Measurements from ENCODE around the gene AGER. TPM values are rescaled to one million over a fixed set of nuclear protein-coding genes. Genes with fewer than 3 reads are reported as not detected.
"Not testable (repeated sequence)": the region's sequence is repeated elsewhere in the genome, so short reads cannot be mapped to it uniquely, and the experiment has no call there.

AGER gene
- total RNA-seq, 1 experiment from 2014 or later = 14.3 TPM

DNA sequence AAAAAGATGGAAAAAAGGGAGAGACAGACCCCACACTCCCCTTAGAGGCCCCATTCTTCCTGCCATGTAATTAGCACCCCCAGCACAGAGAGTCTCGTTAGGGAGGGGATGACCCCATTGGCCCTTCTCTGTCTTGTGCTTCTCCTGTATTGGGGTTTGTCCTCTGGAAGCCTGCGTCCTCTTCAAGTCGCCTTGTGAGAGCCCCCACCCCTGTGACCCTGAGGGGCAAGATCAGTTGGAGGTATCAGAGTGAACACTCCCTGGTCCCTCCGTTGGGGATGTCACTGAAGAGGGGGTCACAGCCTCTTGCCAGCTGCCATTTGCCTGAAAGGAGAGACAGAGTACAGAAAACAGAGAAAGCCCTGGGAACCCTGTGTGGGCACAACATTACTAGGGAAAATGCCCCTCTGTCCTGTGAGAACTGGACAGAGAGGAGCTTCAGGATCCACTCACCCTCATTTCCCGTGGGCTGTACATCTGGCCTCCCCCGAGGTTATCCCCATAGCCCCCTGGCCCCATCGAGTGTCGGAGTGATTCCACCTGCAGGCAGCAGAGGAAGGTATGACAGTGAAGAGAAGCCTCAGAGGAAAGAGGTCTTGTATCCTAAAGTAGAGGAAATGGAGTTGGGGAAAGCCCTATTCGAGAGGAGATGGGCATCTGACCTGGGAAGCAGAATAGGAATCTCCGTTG, 2.2 kb upstream of the AGER start:
- not testable (repeated sequence) for H3K23me2 ChIP-seq (ENCODE audit: insufficient read length, low read depth, low read length, poor library complexity, severe bottlenecking); H3K23ac ChIP-seq (ENCODE audit: insufficient read length, low read depth, low read length); H3T11ph ChIP-seq (ENCODE audit: low read length); H3K9me3 ChIP-seq (ENCODE audit: control insufficient read depth, low read depth, low read length); H3K4ac ChIP-seq (ENCODE audit: low read depth, low read length); H3K9me3 Mint-ChIP-seq; H3K27me3 Mint-ChIP-seq (ENCODE audit: low read depth); H2BK20ac ChIP-seq (ENCODE audit: low read depth, low read length, poor library complexity, severe bottlenecking); H4K8ac ChIP-seq (replicated peaks; ENCODE audit: insufficient read length, low read depth, low read length); H3K27me3 ChIP-seq (ENCODE audit: insufficient read depth, low read length); H3K9ac ChIP-seq (ENCODE audit: extremely low read depth, insufficient read length, low read length); H2AK5ac ChIP-seq (ENCODE audit: insufficient read length, low read length); H2BK12ac ChIP-seq (ENCODE audit: insufficient read length, low read depth, low read length); H3K79me1 ChIP-seq (ENCODE audit: insufficient read depth, low read depth, low read length, poor library complexity, severe bottlenecking); H3K79me2 ChIP-seq (ENCODE audit: insufficient read depth, low read length); H3K27ac ChIP-seq (ENCODE audit: insufficient read length, low read depth, low read length); H2AFZ ChIP-seq (ENCODE audit: low read length); H4K20me1 ChIP-seq (ENCODE audit: control insufficient read depth, insufficient read depth, insufficient read length); H2BK5ac ChIP-seq (ENCODE audit: insufficient read length, low read length); H3K4me1 ChIP-seq (ENCODE audit: insufficient read depth, low read length); H2BK15ac ChIP-seq (ENCODE audit: low read depth, low read length); H3K18ac ChIP-seq (ENCODE audit: insufficient read length, low read depth, low read length); H3K56ac ChIP-seq (ENCODE audit: insufficient read length, low read depth, low read length); H4K91ac ChIP-seq (ENCODE audit: insufficient read length, low read depth, low read length); DNase-seq; H3K14ac ChIP-seq (ENCODE audit: insufficient read depth, low read length); H2BK120ac ChIP-seq (ENCODE audit: low read depth, low read length, poor library complexity, severe bottlenecking); H4K5ac ChIP-seq (ENCODE audit: insufficient read length, low read depth, low read length); H3K4me2 ChIP-seq (ENCODE audit: insufficient read depth, insufficient read length, low read length)
- Mint-ChIP-seq H3K4me1 (peaks cover 24 to 38% of the 10 kb centered on the region in 2 experiments), H3K36me3 (ENCODE audit: insufficient read depth in 1 of 3, low read depth in 3 of 3) (peaks cover 14 to 62% (median 48%) of the 10 kb centered on the region in 3 experiments; a peak in 6 of 7 replicates), H3K4me3 (peak overlapping the region in 1 of 2 experiments; percentile 56; a peak in 2 of 5 replicates), H3K27ac (peak overlapping the region; percentile 32 to 90 (median 75); a peak in 5 of 7 replicates)
- WGBS (ENCODE audit: extremely low coverage, insufficient read length, low lambda C conversion rate) = no CpG with 5 or more reads among the region's 10 CpGs

DNA sequence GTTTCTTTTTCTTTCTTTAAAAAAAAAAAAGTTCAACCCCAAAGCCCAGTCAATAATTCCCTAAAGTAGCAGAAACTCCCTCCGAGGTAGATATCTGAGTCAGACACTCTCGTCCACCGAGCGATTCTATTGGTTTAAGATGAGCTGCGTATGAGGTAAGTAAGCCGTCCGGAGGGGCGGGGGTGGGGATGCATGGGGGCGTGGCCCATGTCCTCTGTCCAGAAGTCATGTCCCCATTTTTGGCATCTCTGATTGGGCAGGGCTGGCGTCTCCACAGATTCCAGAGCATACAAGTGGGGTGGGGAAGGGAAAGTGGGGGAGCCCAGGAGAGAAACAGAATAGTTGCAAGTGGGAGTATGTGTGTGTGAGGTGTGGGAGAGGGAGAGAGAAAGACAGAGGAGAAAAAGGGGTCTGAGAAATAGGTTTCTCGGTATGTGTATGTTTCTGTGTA, 1.7 kb upstream of the AGER start:
- not testable (repeated sequence) for H4K5ac ChIP-seq (ENCODE audit: insufficient read length, low read depth, low read length); H3K23me2 ChIP-seq (ENCODE audit: insufficient read length, low read depth, low read length, poor library complexity, severe bottlenecking); H3K27ac ChIP-seq (ENCODE audit: insufficient read length, low read depth, low read length); H3K4me2 ChIP-seq (ENCODE audit: insufficient read depth, insufficient read length, low read length); H2BK12ac ChIP-seq (ENCODE audit: insufficient read length, low read depth, low read length); H3K9ac ChIP-seq (ENCODE audit: extremely low read depth, insufficient read length, low read length); H4K20me1 ChIP-seq (ENCODE audit: control insufficient read depth, insufficient read depth, insufficient read length); H4K91ac ChIP-seq (ENCODE audit: insufficient read length, low read depth, low read length); H3K79me2 ChIP-seq (ENCODE audit: insufficient read depth, low read length); H3K4me1 ChIP-seq (ENCODE audit: insufficient read depth, low read length); H2AFZ ChIP-seq (ENCODE audit: low read length); H2AK5ac ChIP-seq (ENCODE audit: insufficient read length, low read length); H2BK15ac ChIP-seq (ENCODE audit: low read depth, low read length); H3K27me3 ChIP-seq (ENCODE audit: insufficient read depth, low read length); H3K4ac ChIP-seq (ENCODE audit: low read depth, low read length); H2BK120ac ChIP-seq (ENCODE audit: low read depth, low read length, poor library complexity, severe bottlenecking); H3K79me1 ChIP-seq (ENCODE audit: insufficient read depth, low read depth, low read length, poor library complexity, severe bottlenecking); H3K9me3 Mint-ChIP-seq; H4K8ac ChIP-seq (replicated peaks; ENCODE audit: insufficient read length, low read depth, low read length); H3K23ac ChIP-seq (ENCODE audit: insufficient read length, low read depth, low read length); H3K18ac ChIP-seq (ENCODE audit: insufficient read length, low read depth, low read length); H3T11ph ChIP-seq (ENCODE audit: low read length); H3K27me3 Mint-ChIP-seq (ENCODE audit: low read depth); H2BK20ac ChIP-seq (ENCODE audit: low read depth, low read length, poor library complexity, severe bottlenecking); H3K14ac ChIP-seq (ENCODE audit: insufficient read depth, low read length); H3K56ac ChIP-seq (ENCODE audit: insufficient read length, low read depth, low read length); H3K9me3 ChIP-seq (ENCODE audit: control insufficient read depth, low read depth, low read length); H2BK5ac ChIP-seq (ENCODE audit: insufficient read length, low read length)
- H3K27ac Mint-ChIP-seq = peak overlapping the region; percentile 32 to 90 (median 90); a peak in 5 of 7 replicates
- peaks cover 19 to 34% of the 10 kb centered on the region in 2 experiments for H3K4me1 Mint-ChIP-seq
- DNase-seq = peak; percentile 88
- no CpG with 5 or more reads among the region's 11 CpGs for WGBS (ENCODE audit: extremely low coverage, insufficient read length, low lambda C conversion rate)
- H3K36me3 Mint-ChIP-seq (ENCODE audit: insufficient read depth in 1 of 3, low read depth in 3 of 3) = peaks cover 20 to 68% (median 54%) of the 10 kb centered on the region in 3 experiments; a peak in 6 of 7 replicates
- H3K4me3 Mint-ChIP-seq = peak overlapping the region; percentile 33 to 56; a peak in 3 of 5 replicates
